ENCODE data around the gene MRPL50.

The MRPL50 gene

DNA sequence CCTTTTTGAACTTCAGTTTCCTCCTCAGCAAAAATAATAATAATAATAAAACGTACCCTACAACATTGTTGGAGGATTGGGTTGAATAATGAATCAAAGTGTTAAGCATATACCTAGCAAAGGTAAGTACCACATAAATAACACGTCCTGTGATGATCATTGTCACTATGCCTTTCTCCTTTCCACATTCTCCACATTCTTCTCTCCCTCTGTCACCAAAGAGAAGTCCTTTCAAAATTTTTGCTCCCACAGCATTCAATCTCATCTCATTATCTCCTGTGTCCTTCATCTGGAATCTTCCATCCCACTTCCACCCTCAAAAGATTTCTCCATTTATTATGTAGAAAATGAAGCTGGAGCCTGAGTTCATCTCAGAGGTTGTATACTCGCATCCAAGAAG is 44.3 kb upstream of the MRPL50 start:
- TF ChIP-seq, protein P1, sequence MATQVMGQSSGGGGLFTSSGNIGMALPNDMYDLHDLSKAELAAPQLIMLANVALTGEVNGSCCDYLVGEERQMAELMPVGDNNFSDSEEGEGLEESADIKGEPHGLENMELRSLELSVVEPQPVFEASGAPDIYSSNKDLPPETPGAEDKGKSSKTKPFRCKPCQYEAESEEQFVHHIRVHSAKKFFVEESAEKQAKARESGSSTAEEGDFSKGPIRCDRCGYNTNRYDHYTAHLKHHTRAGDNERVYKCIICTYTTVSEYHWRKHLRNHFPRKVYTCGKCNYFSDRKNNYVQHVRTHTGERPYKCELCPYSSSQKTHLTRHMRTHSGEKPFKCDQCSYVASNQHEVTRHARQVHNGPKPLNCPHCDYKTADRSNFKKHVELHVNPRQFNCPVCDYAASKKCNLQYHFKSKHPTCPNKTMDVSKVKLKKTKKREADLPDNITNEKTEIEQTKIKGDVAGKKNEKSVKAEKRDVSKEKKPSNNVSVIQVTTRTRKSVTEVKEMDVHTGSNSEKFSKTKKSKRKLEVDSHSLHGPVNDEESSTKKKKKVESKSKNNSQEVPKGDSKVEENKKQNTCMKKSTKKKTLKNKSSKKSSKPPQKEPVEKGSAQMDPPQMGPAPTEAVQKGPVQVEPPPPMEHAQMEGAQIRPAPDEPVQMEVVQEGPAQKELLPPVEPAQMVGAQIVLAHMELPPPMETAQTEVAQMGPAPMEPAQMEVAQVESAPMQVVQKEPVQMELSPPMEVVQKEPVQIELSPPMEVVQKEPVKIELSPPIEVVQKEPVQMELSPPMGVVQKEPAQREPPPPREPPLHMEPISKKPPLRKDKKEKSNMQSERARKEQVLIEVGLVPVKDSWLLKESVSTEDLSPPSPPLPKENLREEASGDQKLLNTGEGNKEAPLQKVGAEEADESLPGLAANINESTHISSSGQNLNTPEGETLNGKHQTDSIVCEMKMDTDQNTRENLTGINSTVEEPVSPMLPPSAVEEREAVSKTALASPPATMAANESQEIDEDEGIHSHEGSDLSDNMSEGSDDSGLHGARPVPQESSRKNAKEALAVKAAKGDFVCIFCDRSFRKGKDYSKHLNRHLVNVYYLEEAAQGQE (IDR thresholded peaks at IDR 0.05; ENCODE audit: low read depth) = no peak
- no peak for TF ChIP-seq FOXM1 (IDR thresholded peaks at IDR 0.05; ENCODE audit: borderline replicate concordance, low read depth)
- TF ChIP-seq RAD21 (IDR thresholded peaks at IDR 0.05; ENCODE audit: low read depth) = no peak
- TF ChIP-seq ZBTB7A (IDR thresholded peaks at IDR 0.05; ENCODE audit: low read depth) = no peak

DNA sequence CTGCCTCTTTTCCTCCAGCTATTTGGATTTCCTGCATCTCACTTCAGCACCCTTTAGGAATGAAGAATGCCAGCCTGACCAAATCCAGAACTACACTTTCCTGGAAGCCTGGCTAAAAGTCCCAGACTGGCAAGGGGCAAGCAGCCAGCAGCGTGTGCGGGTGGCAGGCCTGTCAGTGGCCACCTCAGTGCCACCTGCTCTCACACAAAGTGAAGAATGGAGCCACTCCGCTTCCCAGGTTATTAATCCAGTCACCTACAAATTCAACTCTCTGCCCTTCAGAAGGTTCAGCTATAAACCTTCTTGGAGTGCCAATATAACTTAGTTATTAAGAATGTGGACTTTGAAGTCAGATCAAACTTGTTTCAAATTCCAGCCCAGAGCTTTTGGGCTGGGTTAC is 43.9 kb upstream of the MRPL50 start:
- TF ChIP-seq CREB1 (IDR thresholded peaks at IDR 0.05; ENCODE audit: low read depth) = no peak
- TF ChIP-seq YY1 (IDR thresholded peaks at IDR 0.05; ENCODE audit: low read depth) = no peak
- no peak for TF ChIP-seq TEAD4 (IDR thresholded peaks at IDR 0.05)

DNA sequence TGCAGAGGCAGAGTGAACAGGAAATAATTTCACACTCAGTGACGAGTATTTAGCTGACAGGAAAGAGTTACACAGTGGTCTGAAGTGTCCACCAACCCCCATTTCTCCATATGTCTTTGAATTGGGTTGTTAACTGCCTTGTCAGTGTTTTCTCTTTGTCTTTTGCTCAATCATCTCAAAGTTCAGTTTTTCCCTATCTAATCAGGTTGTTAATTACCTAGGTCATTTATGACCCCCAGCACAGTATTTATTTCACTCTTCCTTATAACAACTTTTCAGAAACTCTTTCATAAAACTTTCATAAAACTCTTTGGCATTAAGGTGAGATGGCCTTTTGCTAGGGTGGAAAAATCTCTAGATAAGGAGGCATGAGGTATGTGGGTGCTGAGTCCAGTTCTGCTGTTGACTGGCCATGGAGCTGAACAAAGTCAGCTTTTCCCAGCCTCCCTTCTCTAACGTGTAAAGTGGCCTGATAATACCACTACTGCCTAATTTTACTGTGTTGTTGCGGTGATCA is 42.4 kb upstream of the MRPL50 start:
- TF ChIP-seq ZBTB7A (IDR thresholded peaks at IDR 0.05; ENCODE audit: low read depth) = no peak
- TF ChIP-seq RAD21 (IDR thresholded peaks at IDR 0.05; ENCODE audit: low read depth) = no peak
- TF ChIP-seq CREB1 (IDR thresholded peaks at IDR 0.05; ENCODE audit: low read depth) = no peak
- TF ChIP-seq, protein P2, sequence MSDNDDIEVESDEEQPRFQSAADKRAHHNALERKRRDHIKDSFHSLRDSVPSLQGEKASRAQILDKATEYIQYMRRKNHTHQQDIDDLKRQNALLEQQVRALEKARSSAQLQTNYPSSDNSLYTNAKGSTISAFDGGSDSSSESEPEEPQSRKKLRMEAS (IDR thresholded peaks at IDR 0.05) = no peak
- TF ChIP-seq TAF1 (IDR thresholded peaks at IDR 0.05; ENCODE audit: low read depth) = no peak
- TF ChIP-seq YY1 (IDR thresholded peaks at IDR 0.05; ENCODE audit: low read depth) = no peak

GRCh38 chr9:101438523-101438922 is 40.1 kb upstream of the MRPL50 start:
- TF ChIP-seq ZBTB7A (IDR thresholded peaks at IDR 0.05; ENCODE audit: low read depth) (no peak), NFIC (IDR thresholded peaks at IDR 0.05) (no peak), EP300 (IDR thresholded peaks at IDR 0.05; ENCODE audit: borderline replicate concordance) (no peak), EGR1 (IDR thresholded peaks at IDR 0.05) (no peak), RAD21 (IDR thresholded peaks at IDR 0.05; ENCODE audit: low read depth) (no peak), TEAD4 (IDR thresholded peaks at IDR 0.05) (no peak), FOXM1 (IDR thresholded peaks at IDR 0.05; ENCODE audit: borderline replicate concordance, low read depth) (no peak), TCF12 (IDR thresholded peaks at IDR 0.05; ENCODE audit: low read depth) (no peak)
- TF ChIP-seq, protein P3, sequence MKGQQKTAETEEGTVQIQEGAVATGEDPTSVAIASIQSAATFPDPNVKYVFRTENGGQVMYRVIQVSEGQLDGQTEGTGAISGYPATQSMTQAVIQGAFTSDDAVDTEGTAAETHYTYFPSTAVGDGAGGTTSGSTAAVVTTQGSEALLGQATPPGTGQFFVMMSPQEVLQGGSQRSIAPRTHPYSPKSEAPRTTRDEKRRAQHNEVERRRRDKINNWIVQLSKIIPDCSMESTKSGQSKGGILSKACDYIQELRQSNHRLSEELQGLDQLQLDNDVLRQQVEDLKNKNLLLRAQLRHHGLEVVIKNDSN (IDR thresholded peaks at IDR 0.05) = no peak
- TF ChIP-seq, protein P2 (IDR thresholded peaks at IDR 0.05) = no peak
- TF ChIP-seq, protein P1 (IDR thresholded peaks at IDR 0.05; ENCODE audit: low read depth) = no peak

GRCh38 chr9:101437806-101438232 is 39.4 kb upstream of the MRPL50 start:
- TF ChIP-seq TAF1 (IDR thresholded peaks at IDR 0.05; ENCODE audit: low read depth) (no peak), TEAD4 (IDR thresholded peaks at IDR 0.05) (no peak), EP300 (IDR thresholded peaks at IDR 0.05; ENCODE audit: borderline replicate concordance) (no peak), CEBPB (IDR thresholded peaks at IDR 0.05) (no peak), FOXM1 (IDR thresholded peaks at IDR 0.05; ENCODE audit: borderline replicate concordance, low read depth) (no peak), CREB1 (IDR thresholded peaks at IDR 0.05; ENCODE audit: low read depth) (no peak), TCF12 (IDR thresholded peaks at IDR 0.05; ENCODE audit: low read depth) (no peak), EGR1 (IDR thresholded peaks at IDR 0.05) (no peak), ZBTB7A (IDR thresholded peaks at IDR 0.05; ENCODE audit: low read depth) (no peak), YY1 (IDR thresholded peaks at IDR 0.05; ENCODE audit: low read depth) (no peak)
- TF ChIP-seq, protein P2 (IDR thresholded peaks at IDR 0.05) = no peak

DNA sequence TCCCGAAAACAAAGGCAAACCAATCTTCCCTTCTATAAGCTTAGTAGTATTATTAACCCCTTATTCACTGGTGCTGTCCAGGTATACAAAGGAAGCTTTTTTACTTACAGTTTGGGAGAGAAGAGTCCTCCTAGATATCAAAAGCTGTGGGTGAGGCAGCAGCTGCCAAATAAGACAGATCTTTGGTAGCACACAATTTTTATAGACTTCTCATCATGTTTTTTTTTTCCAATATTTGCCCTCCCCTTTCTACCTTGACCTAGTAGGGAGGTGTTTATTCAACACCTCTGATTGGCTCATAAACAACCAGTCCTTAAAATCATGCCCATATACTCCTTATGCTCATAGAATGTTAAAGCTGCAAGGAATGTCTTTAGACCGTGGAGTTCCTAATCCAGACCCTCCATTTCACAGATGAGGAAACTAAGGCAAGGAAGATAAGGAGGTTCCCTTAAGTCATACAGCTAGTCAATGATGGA is 37.2 kb upstream of the MRPL50 start, which contains the start of gene ALDOB:
ALDOB (minus strand) TSS at position 174 of the 479 bp plus-strand sequence. CDS start 4,887 bp downstream, outside the sequence.
- TF ChIP-seq, protein P3 (IDR thresholded peaks at IDR 0.05) = no peak
- no peak for TF ChIP-seq FOXM1 (IDR thresholded peaks at IDR 0.05; ENCODE audit: borderline replicate concordance, low read depth)
- no peak for TF ChIP-seq RAD21 (IDR thresholded peaks at IDR 0.05; ENCODE audit: low read depth)
- TF ChIP-seq TAF1 (IDR thresholded peaks at IDR 0.05; ENCODE audit: low read depth) = no peak
- TF ChIP-seq CREB1 (IDR thresholded peaks at IDR 0.05; ENCODE audit: low read depth) = no peak
- TF ChIP-seq ZBTB7A (IDR thresholded peaks at IDR 0.05; ENCODE audit: low read depth) = no peak
- no peak for TF ChIP-seq YY1 (IDR thresholded peaks at IDR 0.05; ENCODE audit: low read depth)
- no peak for TF ChIP-seq CEBPB (IDR thresholded peaks at IDR 0.05)
- TF ChIP-seq, protein P1 (IDR thresholded peaks at IDR 0.05; ENCODE audit: low read depth) = no peak
- TF ChIP-seq EP300 (IDR thresholded peaks at IDR 0.05; ENCODE audit: borderline replicate concordance) = no peak
- no peak for TF ChIP-seq NFIC (IDR thresholded peaks at IDR 0.05)
- TF ChIP-seq, protein P2 (IDR thresholded peaks at IDR 0.05) = no peak
- TF ChIP-seq EGR1 (IDR thresholded peaks at IDR 0.05) = no peak
- no peak for TF ChIP-seq TEAD4 (IDR thresholded peaks at IDR 0.05)
- TF ChIP-seq TCF12 (IDR thresholded peaks at IDR 0.05; ENCODE audit: low read depth) = no peak
